ENCODE measurements around the gene POLR1F. TPM values are rescaled to one million over a fixed set of nuclear protein-coding genes. Genes with fewer than 3 reads are reported as not detected.

POLR1F gene
- total RNA-seq, 1 experiment from 2014 or later: 24.9 TPM

GRCh38 chr7:19725770-19726169 is 16.9 kb upstream of the POLR1F start:
- Histone ChIP-seq H2BK120ac (ENCODE audit: low read depth, low read length, poor library complexity, severe bottlenecking) (no peak overlapping the region), H3K9me3 (ENCODE audit: control insufficient read depth, low read depth, low read length) (no peaks in the 10 kb centered on the region), H3K23ac (ENCODE audit: insufficient read length, low read depth, low read length) (no peak overlapping the region), H3T11ph (ENCODE audit: low read length) (no peak overlapping the region), H3K23me2 (ENCODE audit: insufficient read length, low read depth, low read length, poor library complexity, severe bottlenecking) (no peaks in the 10 kb centered on the region), H4K20me1 (ENCODE audit: control insufficient read depth, insufficient read depth, insufficient read length) (no peaks in the 10 kb centered on the region), H3K56ac (ENCODE audit: insufficient read length, low read depth, low read length) (no peak overlapping the region), H3K4me1 (ENCODE audit: insufficient read depth, low read length) (no peaks in the 10 kb centered on the region), H2BK12ac (ENCODE audit: insufficient read length, low read depth, low read length) (no peak overlapping the region), H2AK5ac (ENCODE audit: insufficient read length, low read length) (no peak overlapping the region), H2BK20ac (ENCODE audit: low read depth, low read length, poor library complexity, severe bottlenecking) (no peak overlapping the region), H2BK5ac (ENCODE audit: insufficient read length, low read length) (no peak overlapping the region), H3K27ac (ENCODE audit: insufficient read length, low read depth, low read length) (no peak overlapping the region), H3K9ac (ENCODE audit: extremely low read depth, insufficient read length, low read length) (no peak overlapping the region), H4K5ac (ENCODE audit: insufficient read length, low read depth, low read length) (no peak overlapping the region), H2AFZ (ENCODE audit: low read length) (no peak overlapping the region), H3K79me2 (ENCODE audit: insufficient read depth, low read length) (no peaks in the 10 kb centered on the region), H4K8ac (replicated peaks; ENCODE audit: insufficient read length, low read depth, low read length) (no peak overlapping the region), H3K4me2 (ENCODE audit: insufficient read depth, insufficient read length, low read length) (no peak overlapping the region), H3K27me3 (ENCODE audit: insufficient read depth, low read length) (no peaks in the 10 kb centered on the region), H3K4ac (ENCODE audit: low read depth, low read length) (no peak overlapping the region), H3K18ac (ENCODE audit: insufficient read length, low read depth, low read length) (no peak overlapping the region), H2BK15ac (ENCODE audit: low read depth, low read length) (no peak overlapping the region), H4K91ac (ENCODE audit: insufficient read length, low read depth, low read length) (no peak overlapping the region), H3K14ac (ENCODE audit: insufficient read depth, low read length) (no peak overlapping the region), H3K79me1 (ENCODE audit: insufficient read depth, low read depth, low read length, poor library complexity, severe bottlenecking) (no peaks in the 10 kb centered on the region)
- WGBS (ENCODE audit: extremely low coverage, insufficient read length, low lambda C conversion rate): no CpG with 5 or more reads among the region's 5 CpGs
- Mint-ChIP-seq H3K4me3 (no peak overlapping the region), H3K4me1 (peaks cover 2 to 4% of the 10 kb centered on the region in 2 experiments; a peak in 3 of 4 replicates), H3K27ac (no peak overlapping the region), H3K36me3 (ENCODE audit: insufficient read depth in 1 of 3, low read depth in 3 of 3) (no peaks in the 10 kb centered on the region), H3K27me3 (ENCODE audit: low read depth) (peaks cover 3% of the 10 kb centered on the region; the same call in 1 of the 2 replicates), H3K9me3 (no peaks in the 10 kb centered on the region; a peak in 1 of 5 replicates)
- DNase-seq: no peak
- TF ChIP-seq CTCF (conservative IDR thresholded peaks at IDR 0.05): no peak

Measured in H9 (cell line).